ENCODE data around the gene AAGAB.

The AAGAB gene

GRCh38 chr15:67174864-67175573, 79.4 kb downstream of the AAGAB start:
- peak in 1 of 2 donors; percentile 24 for DNase-seq (ENCODE audit: low read depth in 1 of 2, low spot score in 1 of 2)

GRCh38 chr15:67174446-67174845, 80.0 kb downstream of the AAGAB start:
- no peak for DNase-seq (ENCODE audit: low read depth in 1 of 2, low spot score in 1 of 2)

GRCh38 chr15:67173786-67174185, 80.7 kb downstream of the AAGAB start:
- no peak for DNase-seq (ENCODE audit: low read depth in 1 of 2, low spot score in 1 of 2)

- no peak for DNase-seq (ENCODE audit: low read depth in 1 of 2, low spot score in 1 of 2)
Observed at GRCh38 chr15:67173005-67173404, 81.5 kb downstream of the AAGAB start.

GRCh38 chr15:67172172-67172571, 82.3 kb downstream of the AAGAB start:
- no peak for DNase-seq (ENCODE audit: low read depth in 1 of 2, low spot score in 1 of 2)

- DNase-seq (ENCODE audit: low read depth in 1 of 2, low spot score in 1 of 2): no peak
Observed at GRCh38 chr15:67171471-67171870, 83.0 kb downstream of the AAGAB start.

GRCh38 chr15:67170143-67170925, 84.1 kb downstream of the AAGAB start:
- no peak for DNase-seq (ENCODE audit: low read depth in 1 of 2, low spot score in 1 of 2)

GRCh38 chr15:67168694-67169093, 85.8 kb downstream of the AAGAB start:
- no peak for DNase-seq (ENCODE audit: low read depth in 1 of 2, low spot score in 1 of 2)

- DNase-seq (ENCODE audit: low read depth in 1 of 2, low spot score in 1 of 2): no peak
Observed at GRCh38 chr15:67167091-67167490, 87.4 kb downstream of the AAGAB start.

GRCh38 chr15:67166280-67167009, 88.0 kb downstream of the AAGAB start:
- DNase-seq (ENCODE audit: low read depth in 1 of 2, low spot score in 1 of 2): no peak

- no peak for DNase-seq (ENCODE audit: low read depth in 1 of 2, low spot score in 1 of 2)
Observed at GRCh38 chr15:67165254-67166253, 88.9 kb downstream of the AAGAB start.

GRCh38 chr15:67164811-67165253, 89.6 kb downstream of the AAGAB start:
- DNase-seq (ENCODE audit: low read depth in 1 of 2, low spot score in 1 of 2): no peak

GRCh38 chr15:67164401-67164791, 90.1 kb downstream of the AAGAB start:
- DNase-seq (ENCODE audit: low read depth in 1 of 2, low spot score in 1 of 2): no peak

GRCh38 chr15:67163180-67163579, 91.3 kb downstream of the AAGAB start:
- DNase-seq (ENCODE audit: low read depth in 1 of 2, low spot score in 1 of 2): no peak

- DNase-seq (ENCODE audit: low read depth in 1 of 2, low spot score in 1 of 2): no peak
Observed at GRCh38 chr15:67161881-67162280, 92.6 kb downstream of the AAGAB start.

GRCh38 chr15:67161412-67161811, 93.0 kb downstream of the AAGAB start:
- no peak for DNase-seq (ENCODE audit: low read depth in 1 of 2, low spot score in 1 of 2)

- DNase-seq (ENCODE audit: low read depth in 1 of 2, low spot score in 1 of 2): no peak
Observed at GRCh38 chr15:67158367-67158766, 96.1 kb downstream of the AAGAB start.

GRCh38 chr15:67157521-67158252, 96.8 kb downstream of the AAGAB start:
- DNase-seq (ENCODE audit: low read depth in 1 of 2, low spot score in 1 of 2): no peak

GRCh38 chr15:67156834-67157233, 97.6 kb downstream of the AAGAB start:
- DNase-seq (ENCODE audit: low read depth in 1 of 2, low spot score in 1 of 2): no peak

- no peak for DNase-seq (ENCODE audit: low read depth in 1 of 2, low spot score in 1 of 2)
Observed at GRCh38 chr15:67156426-67156825, 98.0 kb downstream of the AAGAB start.

Measured in activated CD4-positive, alpha-beta T cell treated with anti-CD3 and anti-CD28 coated beads, Interleukin-2, amount 50 U/mL, for 24 hours (primary cell).